H1 (cell line): ENCODE results near the gene GJB3. TPM values are rescaled to one million over a fixed set of nuclear protein-coding genes. Genes with fewer than 3 reads are reported as not detected.

Experiments
- CTCF ChIA-PET: fragments of 300-600 bp; sonication (Branson Sonifier 250); formaldehyde crosslinking; loops from one replicate; lab custom pipeline; 2021; ENCODE audit not compliant: partially characterized antibody; lab: Charles Lee
- POLR2A ChIA-PET: fragments of 300-600 bp; sonication (Branson Sonifier 250); formaldehyde crosslinking; loops from one replicate; lab custom pipeline; 2021; ENCODE audit warnings: inconsistent platforms; ENCODE audit not compliant: partially characterized antibody; lab: Charles Lee
- DNase-seq, 2 experiments: peaks; one replicate each; pipeline versions ENCODE4 v3.0.0 to v3.0.0-alpha.2; 2010 to 2022; ENCODE audit warnings: low spot score in 2 of 2, low read depth in 1 of 2, mixed read lengths in 1 of 2
- FAIRE-seq: peaks from 2 replicates; lab custom pipeline; 2011; peaks lifted over from hg19 to GRCh38; lab: Jason Lieb, UNC
- H2AFZ ChIP-seq: 2 replicates; pipeline ENCODE4 v1.8.1; 2012; ENCODE audit warnings: low read length, inconsistent platforms
- H2AK5ac ChIP-seq: 2 replicates; pipeline ENCODE4 v1.6.1; 2013; ENCODE audit warnings: low read depth, low read length
- H2BK120ac ChIP-seq: replicated peaks from 2 replicates; pipeline ENCODE3; 2013; ENCODE audit warnings: low read depth, low read length, inconsistent platforms
- H2BK12ac ChIP-seq: 2 replicates; pipeline ENCODE4 v1.6.1; 2013; ENCODE audit warnings: low read depth, low read length
- H2BK15ac ChIP-seq: 2 replicates; pipeline ENCODE4 v1.6.1; 2013; ENCODE audit warnings: low read length
- H2BK20ac ChIP-seq: 2 replicates; pipeline ENCODE4 v1.6.1; 2013; ENCODE audit warnings: low read length
- H2BK5ac ChIP-seq: 2 replicates; pipeline ENCODE4 v1.6.1; 2013; ENCODE audit warnings: low read depth, low read length
- H3K14ac ChIP-seq: 2 replicates; pipeline ENCODE4 v1.6.1; 2013; ENCODE audit warnings: inconsistent platforms; ENCODE audit not compliant: insufficient read length
- H3K18ac ChIP-seq: 2 replicates; pipeline ENCODE4 v1.6.1; 2013; ENCODE audit warnings: low read length; ENCODE audit errors: extremely low read depth
- H3K23ac ChIP-seq: 2 replicates; pipeline ENCODE4 v1.6.1; 2013; ENCODE audit warnings: inconsistent platforms; ENCODE audit not compliant: insufficient read length
- H3K23me2 ChIP-seq: 2 replicates; pipeline ENCODE4 v1.6.1; 2013; ENCODE audit warnings: low read depth, low read length
- H3K27ac ChIP-seq: 2 replicates; pipeline ENCODE4 v1.6.1; 2011; ENCODE audit warnings: low read depth, low read length, inconsistent platforms
- H3K27me3 ChIP-seq, 4 experiments: replicated peaks in 1 of 4; 1 replicate in 1 of 4; 2 replicates in 3 of 4; pipeline versions ENCODE4 v1.6.1 to v1.8.1; 2011 to 2013; ENCODE audit warnings: low read length in 3 of 4, mild to moderate bottlenecking in 3 of 4, inconsistent platforms in 2 of 4, mixed read lengths in 2 of 4, moderate library complexity in 1 of 4; ENCODE audit not compliant: control insufficient read depth in 3 of 4, insufficient read depth in 3 of 4; ENCODE audit errors: extremely low read depth in 1 of 4
- H3K36me3 ChIP-seq, 4 experiments: 2 replicates each; pipeline versions ENCODE4 v1.6.1 to v1.8.1; 2011 to 2013; ENCODE audit warnings: mild to moderate bottlenecking in 4 of 4, low read length in 3 of 4, moderate library complexity in 2 of 4, control low read depth in 1 of 4, inconsistent platforms in 1 of 4; ENCODE audit not compliant: insufficient read depth in 4 of 4, control insufficient read depth in 2 of 4
- H3K4ac ChIP-seq: replicated peaks from 2 replicates; pipeline ENCODE3; 2013; ENCODE audit warnings: low read length, low read depth, mixed read lengths, inconsistent platforms; ENCODE audit not compliant: insufficient read length
- H3K4me1 ChIP-seq, 4 experiments: replicated peaks in 1 of 4; 1 replicate in 1 of 4; 2 replicates in 3 of 4; pipeline versions ENCODE4 v1.6.1 to v1.8.1; 2011 to 2013; ENCODE audit warnings: low read length in 3 of 4, inconsistent platforms in 2 of 4, mixed read lengths in 1 of 4; ENCODE audit not compliant: insufficient read depth in 4 of 4, control insufficient read depth in 3 of 4
- H3K4me2 ChIP-seq, 2 experiments: 2 replicates each; pipeline versions ENCODE4 v1.6.1 to v1.8.1; 2011 to 2013; ENCODE audit warnings: low read depth in 2 of 2, low read length in 2 of 2, control low read depth in 1 of 2, inconsistent platforms in 1 of 2, mild to moderate bottlenecking in 1 of 2; ENCODE audit not compliant: insufficient read depth in 1 of 2
- H3K4me3 ChIP-seq, 4 experiments: fragments of 200-600, 300-600 bp in 1 of 4; sonication (generic), shearing (Covaris generic), sonication (Bioruptor Twin) in 1 of 4; 2 replicates each; pipeline versions ENCODE4 v1.5.1 to v1.8.1; 2011 to 2016; ENCODE audit warnings: low read length in 4 of 4, low read depth in 3 of 4, control low read depth in 2 of 4, inconsistent platforms in 2 of 4, mild to moderate bottlenecking in 2 of 4, mixed read lengths in 1 of 4, moderate library complexity in 1 of 4; ENCODE audit not compliant: insufficient read depth in 2 of 4; ENCODE audit errors: extremely low read depth in 1 of 4
- H3K56ac ChIP-seq: replicated peaks from 2 replicates; pipeline ENCODE3; 2013; ENCODE audit warnings: low read depth, mild to moderate bottlenecking, mixed read lengths, low read length, inconsistent platforms; ENCODE audit not compliant: insufficient read length
- H3K79me1 ChIP-seq: 2 replicates; pipeline ENCODE4 v1.6.1; 2013; ENCODE audit warnings: low read depth, low read length, control low read depth
- H3K79me2 ChIP-seq, 2 experiments: 2 replicates each; pipeline versions ENCODE4 v1.6.1 to v1.8.1; 2012 to 2013; ENCODE audit warnings: low read length in 2 of 2, mild to moderate bottlenecking in 2 of 2, inconsistent platforms in 1 of 2; ENCODE audit not compliant: insufficient read depth in 2 of 2, control insufficient read depth in 1 of 2
- H3K9ac ChIP-seq, 4 experiments: replicated peaks in 1 of 4; 1 replicate in 1 of 4; 2 replicates in 3 of 4; pipeline versions ENCODE4 v1.6.1 to v1.8.1; 2011 to 2013; ENCODE audit warnings: low read depth in 3 of 4, low read length in 3 of 4, control low read depth in 2 of 4, mild to moderate bottlenecking in 2 of 4, moderate library complexity in 2 of 4, inconsistent platforms in 1 of 4; ENCODE audit errors: extremely low read depth in 1 of 4
- H3K9me3 ChIP-seq, 2 experiments: 2 replicates each; pipeline versions ENCODE4 v1.6.1 to v1.8.1; 2012 to 2013; ENCODE audit warnings: mild to moderate bottlenecking in 2 of 2, moderate library complexity in 2 of 2, control low read depth in 1 of 2, inconsistent platforms in 1 of 2, low read depth in 1 of 2, low read length in 1 of 2, mixed read lengths in 1 of 2; ENCODE audit not compliant: insufficient read depth in 2 of 2
- H4K20me1 ChIP-seq, 2 experiments: replicated peaks in 1 of 2; 2 replicates each; pipeline versions ENCODE3 to v1.8.1; 2011 to 2013; ENCODE audit warnings: inconsistent platforms in 2 of 2, low read length in 2 of 2, mild to moderate bottlenecking in 1 of 2; ENCODE audit not compliant: insufficient read depth in 2 of 2, control insufficient read depth in 1 of 2
- H4K5ac ChIP-seq: 2 replicates; pipeline ENCODE4 v1.6.1; 2013; ENCODE audit warnings: low read length, low read depth, mixed read lengths, inconsistent platforms; ENCODE audit not compliant: insufficient read length
- H4K8ac ChIP-seq: 2 replicates; pipeline ENCODE4 v1.8.0; 2013; ENCODE audit warnings: mild to moderate bottlenecking, moderate library complexity, low read length, inconsistent platforms; ENCODE audit not compliant: insufficient read depth; ENCODE audit errors: extremely low read depth
- H4K91ac ChIP-seq: replicated peaks from 2 replicates; pipeline ENCODE3; 2013; ENCODE audit warnings: low read length, mixed read lengths, inconsistent platforms; ENCODE audit not compliant: insufficient read length
- BACH1 ChIP-seq: IDR thresholded peaks from 2 replicates; pipeline ENCODE4 v1.6.1; 2012; ENCODE audit warnings: low read length, improper control_type of control experiment
- BRCA1 ChIP-seq: IDR thresholded peaks from 2 replicates; pipeline ENCODE4 v1.6.1; 2012; ENCODE audit warnings: low read depth, low read length, improper control_type of control experiment
- CTBP2 ChIP-seq: IDR thresholded peaks from 2 replicates; pipeline ENCODE4 v1.7.0; 2011; ENCODE audit warnings: borderline replicate concordance, mild to moderate bottlenecking, moderate library complexity, mixed read lengths, low read length; ENCODE audit not compliant: insufficient read depth, insufficient read length
- EZH2 ChIP-seq: fragments of 200-600 bp; sonication (generic); IDR thresholded peaks from 2 replicates; pipeline ENCODE4 v1.7.1; 2012; ENCODE audit warnings: low read depth, mild to moderate bottlenecking, moderate library complexity, low read length, inconsistent platforms; ENCODE audit not compliant: severe bottlenecking
- JUND ChIP-seq: IDR thresholded peaks from 2 replicates; pipeline ENCODE4 v1.6.1; 2011; ENCODE audit warnings: mild to moderate bottlenecking, improper control_type of control experiment, low read length
- KDM4A ChIP-seq: IDR thresholded peaks from one replicate; pipeline ENCODE4 v1.7.1; 2012; ENCODE audit warnings: low read depth, mild to moderate bottlenecking, moderate library complexity, low read length, inconsistent platforms; ENCODE audit not compliant: severe bottlenecking
- MAFK ChIP-seq: IDR thresholded peaks from 2 replicates; pipeline ENCODE4 v1.6.1; 2012; ENCODE audit warnings: low read depth, mild to moderate bottlenecking, improper control_type of control experiment, low read length
- PHF8 ChIP-seq: fragments of 200-600 bp; sonication (generic); conservative IDR thresholded peaks from 2 replicates; pipeline ENCODE4 v1.7.1; 2012; ENCODE audit warnings: low read depth, mild to moderate bottlenecking, inconsistent platforms, low read length, moderate library complexity
- POLR2A ChIP-seq, 2 experiments: IDR thresholded peaks; 1 replicate in 1 of 2; 2 replicates in 1 of 2; pipeline ENCODE4 v1.6.1; 2011; ENCODE audit warnings: low read depth in 2 of 2, low read length in 2 of 2, mild to moderate bottlenecking in 2 of 2; ENCODE audit errors: control extremely low read depth in 1 of 2
- RFX5 ChIP-seq: IDR thresholded peaks from 2 replicates; pipeline ENCODE4 v1.6.1; 2011; ENCODE audit warnings: low read depth, low read length, improper control_type of control experiment, borderline replicate concordance
- SP2 ChIP-seq: IDR thresholded peaks from 2 replicates; pipeline ENCODE4 v1.6.1; 2012; ENCODE audit warnings: mild to moderate bottlenecking, low read length, inconsistent platforms
- SP4 ChIP-seq: IDR thresholded peaks from 2 replicates; pipeline ENCODE4 v1.6.1; 2012; ENCODE audit warnings: low read length, inconsistent platforms
- TAF7 ChIP-seq: optimal IDR thresholded peaks from 2 replicates; pipeline ENCODE3; 2011; ENCODE audit warnings: low read depth, mild to moderate bottlenecking, inconsistent platforms, low read length, moderate library complexity, borderline replicate concordance
- WGBS, 2 experiments: shearing (Covaris generic) in 1 of 2; methylation state at CpG; one replicate each; pipeline versions ENCODE4 v1.1.6 to v1.1.7; 2013 to 2015; ENCODE audit warnings: low lambda C conversion rate in 2 of 2, mixed read lengths in 2 of 2, inconsistent platforms in 1 of 2, low coverage in 1 of 2, missing lambda C conversion rate in 1 of 2; ENCODE audit not compliant: insufficient replicate concordance in 2 of 2, insufficient coverage in 1 of 2, insufficient read length in 1 of 2; ENCODE audit errors: extremely low coverage in 1 of 2, missing lambda C conversion rate in 1 of 2; 5-methylcytosine and 5-hydroxymethylcytosine counted together
- polyA plus RNA-seq, 7 experiments: library from polyadenylated mRNA; depleted of rRNA in 3 of 7; stranded (reverse) in 5 of 7; unstranded in 2 of 7; fragments of >200 nt in 5 of 7; fragments of 200-250 nt in 2 of 7; gene quantifications; 1 replicate in 5 of 7; 2 replicates in 1 of 7; 4 replicates in 1 of 7; pipeline versions ENCODE4 v1.2.1 to v1.2.3, GENCODE V29; 2011 to 2013; ENCODE audit warnings: missing spikeins in 2 of 7, mixed read lengths in 2 of 7
- total RNA-seq: library from RNA; stranded (reverse); fragmentation: NEBNext Ultra II Directional; extraction: Animal tissue kit (Norgen Biotek cat#: 25700); gene quantifications from 2 replicates; pipeline ENCODE4 v1.2.1, GENCODE V29; 2021

GJB3 gene
- total and polyA plus RNA-seq, 2 of the 8 experiments (the other 6 are each of a cell fraction or from before 2014, with no cell fraction given): 0.93 to 1.6 TPM

GRCh38 chr1:34825455-34826091, 44.6 kb downstream of the GJB3 start:
- Histone ChIP-seq H3K79me1 (no peaks in the 10 kb centered on the region), H4K91ac (no peak overlapping the region), H2BK120ac (no peak overlapping the region), H3K4me1 (no peaks in the 10 kb centered on the region; a peak in 2 of 7 replicates), H3K4me3 (no peak overlapping the region), H3K27me3 (no peaks in the 10 kb centered on the region), H2BK15ac (no peak overlapping the region), H4K5ac (no peak overlapping the region), H2AFZ (no peak overlapping the region), H3K4me2 (no peak overlapping the region), H3K23ac (no peak overlapping the region), H2BK20ac (no peak overlapping the region), H3K27ac (no peak overlapping the region), H3K9ac (no peak overlapping the region), H3K23me2 (no peaks in the 10 kb centered on the region), H4K20me1 (no peaks in the 10 kb centered on the region), H2BK5ac (no peak overlapping the region), H3K56ac (no peak overlapping the region), H3K79me2 (no peaks in the 10 kb centered on the region), H3K36me3 (no peaks in the 10 kb centered on the region), H2AK5ac (no peak overlapping the region), H3K18ac (no peak overlapping the region), H3K9me3 (no peaks in the 10 kb centered on the region), H3K4ac (no peak overlapping the region), H2BK12ac (no peak overlapping the region), H4K8ac (no peak overlapping the region), H3K14ac (no peak overlapping the region)
- TF ChIP-seq SP2: no peak
- no peak for TF ChIP-seq PHF8
- no peak for TF ChIP-seq CTBP2
- TF ChIP-seq BRCA1: no peak
- no peak for TF ChIP-seq POLR2A (IDR thresholded peaks at IDR 0.05; ENCODE audit: control extremely low read depth in 1 of 2, low read depth in 2 of 2, low read length in 2 of 2)
- no peak for TF ChIP-seq RFX5
- no peak for TF ChIP-seq KDM4A
- no peak for TF ChIP-seq BACH1
- no peak for TF ChIP-seq JUND
- no peak for TF ChIP-seq MAFK
- no peak for TF ChIP-seq TAF7
- no peak for TF ChIP-seq EZH2
- no peak for TF ChIP-seq SP4
- ChIA-PET POLR2A (interaction anchor here (0.6 kb wide), 1 partner anchor 359 kb away, joined by 4 read pairs; no protein-coding TSS in a partner anchor), CTCF (interaction anchor here (0.6 to 4.2 kb wide), 9 partner anchors 9 to 78 kb away, joined by 3 to 21 read pairs (median 5); no protein-coding TSS in a partner anchor)
- peak in 1 of 2 experiments; percentile 40 for DNase-seq
- FAIRE-seq: no peak
- WGBS, 2 experiments: 90% methylated on average over 7 of the region's 11 CpGs; no CpG with 5 or more reads in 1 of the 2 experiments
